K562 (cell line): Measurements from ENCODE around the gene FBXO36. TPM values are rescaled to one million over a fixed set of nuclear protein-coding genes. Genes with fewer than 3 reads are reported as not detected.

Experiments
- ATAC-seq: fragments of 200-7000 bp; cut with Tn5 transposase; 3 replicates; pipeline ENCODE4 v1.9.1; 2020; ENCODE audit warnings: moderate library complexity
- BruUV-seq: library from RNA; stranded (reverse); fragments of 400-500 nt; replicated peaks from 2 replicates; lab custom pipeline; 2021; lab: Mats Ljungman, UMichigan
- CTCF ChIA-PET: fragments of 300-600 bp; formaldehyde crosslinking; extraction: SDS; loops from one replicate; lab custom pipeline; 2021; ENCODE audit warnings: low intra/inter-chr PET ratio; lab: Yijun Ruan, JAX
- POLR2A ChIA-PET: fragments of 300-600, 350-650 bp; sonication (Branson Sonifier 250); formaldehyde crosslinking; extraction: SDS; loops from one replicate; lab custom pipeline; 2021; ENCODE audit warnings: antibody characterized with exemption, inconsistent platforms; lab: Yijun Ruan, JAX
- DNase-seq, 4 experiments: peaks; one replicate each; pipeline versions ENCODE4 v3.0.0 to v3.0.0-alpha.2; 2011 to 2018; ENCODE audit warnings: low spot score in 3 of 4, mixed read lengths in 3 of 4; ENCODE audit errors: extremely low read depth in 1 of 4
- FAIRE-seq: peaks from 2 replicates; lab custom pipeline; 2011; peaks lifted over from hg19 to GRCh38; lab: Jason Lieb, UNC
- H2AFZ ChIP-seq: 2 replicates; pipeline ENCODE4 v1.6.0; 2011; ENCODE audit warnings: low read depth, low read length, control low read depth, inconsistent platforms
- H3K27ac ChIP-seq: fragments of 200-600 bp; 3 replicates; pipeline ENCODE4 v1.8.0; 2011; ENCODE audit warnings: low read depth, mild to moderate bottlenecking, control low read depth, inconsistent platforms, low read length, moderate library complexity, mixed read lengths; ENCODE audit errors: extremely low read depth
- H3K27me3 ChIP-seq, 2 experiments: fragments of 300-600 bp in 1 of 2; 2 replicates in 1 of 2; 3 replicates in 1 of 2; pipeline versions ENCODE4 v1.6.0 to v1.8.0; 2011; ENCODE audit warnings: inconsistent platforms in 2 of 2, low read length in 2 of 2, mild to moderate bottlenecking in 1 of 2, mixed read lengths in 1 of 2, moderate library complexity in 1 of 2; ENCODE audit not compliant: control insufficient read depth in 2 of 2, insufficient read depth in 2 of 2
- H3K36me3 ChIP-seq: fragments of 300-600 bp; 3 replicates; pipeline ENCODE4 v1.8.0; 2011; ENCODE audit warnings: mild to moderate bottlenecking, low read length, inconsistent platforms; ENCODE audit not compliant: control insufficient read depth, insufficient read depth
- H3K4me1 ChIP-seq, 2 experiments: fragments of 200-600 bp in 1 of 2; replicated peaks in 1 of 2; 2 replicates in 1 of 2; 3 replicates in 1 of 2; pipeline versions ENCODE4 v1.5.1 to v1.8.0; 2011; ENCODE audit warnings: inconsistent platforms in 2 of 2, low read length in 2 of 2, mild to moderate bottlenecking in 1 of 2, mixed read lengths in 1 of 2, moderate library complexity in 1 of 2; ENCODE audit not compliant: control insufficient read depth in 2 of 2, insufficient read depth in 2 of 2
- H3K4me2 ChIP-seq: 2 replicates; pipeline ENCODE4 v1.6.1; 2011; ENCODE audit warnings: low read length, control low read depth, inconsistent platforms, mixed read lengths; ENCODE audit not compliant: insufficient read depth
- H3K4me3 ChIP-seq: fragments of 200-600 bp; sonication (generic), shearing (Covaris generic); 2 replicates; pipeline ENCODE4 v1.5.1; 2016; ENCODE audit warnings: control low read depth, inconsistent platforms
- H3K79me2 ChIP-seq: fragments of 200-600 bp; 3 replicates; pipeline ENCODE4 v1.8.0; 2011; ENCODE audit warnings: low read length, inconsistent platforms; ENCODE audit not compliant: control insufficient read depth, insufficient read depth
- H3K9ac ChIP-seq, 2 experiments: 2 replicates each; pipeline versions ENCODE4 v1.6.0 to v1.6.1; 2011; ENCODE audit warnings: low read depth in 2 of 2, low read length in 2 of 2, control low read depth in 1 of 2, inconsistent platforms in 1 of 2, mild to moderate bottlenecking in 1 of 2, mixed read lengths in 1 of 2; ENCODE audit not compliant: insufficient read depth in 1 of 2
- H3K9me1 ChIP-seq: one replicate; pipeline ENCODE4 v1.6.0; 2011; ENCODE audit warnings: inconsistent platforms, mild to moderate bottlenecking, low read length, moderate library complexity; ENCODE audit not compliant: control insufficient read depth, insufficient read depth
- H3K9me3 ChIP-seq: replicated peaks from 2 replicates; pipeline ENCODE4 v1.5.1; 2011; ENCODE audit warnings: low read depth, low read length, inconsistent platforms; ENCODE audit not compliant: control insufficient read depth, insufficient read depth
- H4K20me1 ChIP-seq: replicated peaks from 2 replicates; pipeline ENCODE4 v1.6.1; 2011; ENCODE audit warnings: low read length, inconsistent platforms, mixed read lengths; ENCODE audit not compliant: control insufficient read depth, insufficient read depth
- C11orf30 ChIP-seq: fragments of 450-650 bp; IDR thresholded peaks from 2 replicates; pipeline ENCODE4 v1.6.1; 2016; ENCODE audit warnings: low read depth, mild to moderate bottlenecking
- CEBPB ChIP-seq: fragments of 450-650 bp; IDR thresholded peaks from 2 replicates; pipeline ENCODE4 v1.6.1; 2016; ENCODE audit warnings: missing genetic modification characterization, missing compliant biosample characterization
- ELF4 ChIP-seq: fragments of 450-650 bp; formaldehyde crosslinking; IDR thresholded peaks from 2 replicates; pipeline ENCODE4 v1.4.0; 2022; ENCODE audit warnings: missing genetic modification characterization
- MAFF ChIP-seq: IDR thresholded peaks from 2 replicates; pipeline ENCODE4 v1.6.1; 2012; ENCODE audit warnings: low read length, improper control_type of control experiment
- SLC30A9 ChIP-seq: fragments of 250-450 bp; sonication (Bioruptor Pico); IDR thresholded peaks from 2 replicates; pipeline ENCODE4 v1.8.0; 2022; ENCODE audit warnings: mild to moderate bottlenecking, moderate library complexity
- TFAM ChIP-seq: fragments of 250-450 bp; sonication (Bioruptor Pico); conservative IDR thresholded peaks from 2 replicates; pipeline ENCODE4 v1.5.0; 2021; ENCODE audit warnings: mild to moderate bottlenecking, moderate library complexity
- ZNF165 ChIP-seq: fragments of 250-450 bp; sonication (Bioruptor Pico); IDR thresholded peaks from 2 replicates; pipeline ENCODE4 v1.4.0; 2020; ENCODE audit warnings: borderline replicate concordance
- ZNF354B ChIP-seq: fragments of 250-450 bp; sonication (Bioruptor Pico); IDR thresholded peaks from 2 replicates; pipeline ENCODE4 v1.4.0; 2020
- WGBS: fragments of 100-300 bp; shearing (Covaris generic); methylation state at CpG from one replicate; pipeline ENCODE4 v1.1.6; 2016; ENCODE audit warnings: low coverage, mixed read lengths; ENCODE audit not compliant: insufficient coverage; ENCODE audit errors: missing lambda C conversion rate; 5-methylcytosine and 5-hydroxymethylcytosine counted together
- in situ Hi-C: fragments of 300-500 bp; cut with MboI; formaldehyde crosslinking; loops from 4 replicates; pipeline ENCODE4 v1.15.0; 2018; ENCODE audit warnings: inconsistent platforms, mixed read lengths
- intact Hi-C: fragments of 100-400 bp; cut with micrococcal nuclease; formaldehyde crosslinking; loops from 2 replicates; pipeline ENCODE4 v1.14.2; 2022
- polyA plus RNA-seq, 8 experiments: library from polyadenylated mRNA; depleted of rRNA in 4 of 8; stranded (reverse) in 5 of 8; unstranded in 3 of 8; fragments of >200 nt; fragmentation: Nextera tagmentation in 2 of 8; fragmentation: Illumina TruSeq in 1 of 8; extraction: Ambion mirVana in 2 of 8; extraction: Trizol in 1 of 8; gene quantifications; 2 replicates each; pipeline versions ENCODE4 v1.2.1 to v1.2.3, GENCODE V29; 2011 to 2014; ENCODE audit warnings: inconsistent platforms in 1 of 8, missing spikeins in 1 of 8
- total RNA-seq, 7 experiments: library from RNA; depleted of rRNA in 6 of 7; stranded (reverse); fragments of >200 nt in 6 of 7; fragmentation: Illumina TruSeq in 2 of 7; extraction: Trizol in 2 of 7; gene quantifications; 2 replicates each; pipeline versions ENCODE4 v1.2.1 to v1.2.3, GENCODE V29; 2011 to 2021; ENCODE audit warnings: low replicate concordance in 1 of 7
- TF ChIP-seq, protein P1 (sequence below): fragments of 450-650 bp; IDR thresholded peaks from 2 replicates; pipeline ENCODE4 v1.6.1; 2018; ENCODE audit not compliant: partially characterized antibody

FBXO36 gene
- total and polyA plus RNA-seq, 9 of the 15 experiments (the other 6 are each of a cell fraction or from before 2014, with no cell fraction given): 0.40 to 0.91 (median 0.58) TPM

DNA sequence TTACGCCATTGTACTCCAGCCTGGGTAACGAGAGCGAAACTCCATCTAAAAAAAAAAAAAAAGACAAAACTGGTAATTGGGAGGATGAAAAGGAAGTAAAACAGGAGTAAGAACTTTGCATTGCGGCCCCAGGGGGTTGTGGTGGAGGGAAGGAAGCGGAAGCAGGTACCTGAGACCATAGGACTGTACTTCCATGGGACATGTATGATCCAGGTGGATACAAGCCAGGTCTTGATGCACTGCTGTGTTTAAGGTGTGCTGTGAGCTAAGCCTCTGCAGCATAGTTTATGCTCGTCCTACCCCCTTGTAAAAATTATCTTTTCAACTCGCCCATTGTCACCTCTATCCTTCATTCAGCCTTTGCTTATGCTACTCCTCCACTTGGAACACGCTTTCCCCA lies 23.7 kb downstream of the FBXO36 start:
- H3K36me3 ChIP-seq: no peaks in the 10 kb centered on the region
- intact Hi-C loops (no loop called here), in situ Hi-C loops (no loop called here)
- no peak overlapping the region for H2AFZ ChIP-seq
- ChIA-PET POLR2A (no interaction called here), CTCF (no interaction called here)
- H3K4me2 ChIP-seq: no peak overlapping the region
- H3K4me3 ChIP-seq: no peak overlapping the region
- H3K9me3 ChIP-seq: no peaks in the 10 kb centered on the region
- no peaks in the 10 kb centered on the region for H3K27me3 ChIP-seq
- FAIRE-seq (no peak), ATAC-seq (no peak), DNase-seq (no peak)
- H3K27ac ChIP-seq: no peak overlapping the region
- peaks cover 0 to 5% of the 10 kb centered on the region in 2 experiments; a peak in 3 of 5 replicates for H3K4me1 ChIP-seq
- TF ChIP-seq MAFF (0 out of 2 replicates have a peak, but pooled peaks have one; percentile 11), ZNF165 (CRISPR knock-in tag) (no peak), CEBPB (tag) (no peak), C11orf30 (0 out of 2 replicates have a peak, but pooled peaks have one; percentile 21), ELF4 (CRISPR knock-in tag) (no peak), SLC30A9 (CRISPR knock-in tag) (no peak), ZNF354B (CRISPR knock-in tag) (no peak), TFAM (no peak)
- TF ChIP-seq, protein P1, sequence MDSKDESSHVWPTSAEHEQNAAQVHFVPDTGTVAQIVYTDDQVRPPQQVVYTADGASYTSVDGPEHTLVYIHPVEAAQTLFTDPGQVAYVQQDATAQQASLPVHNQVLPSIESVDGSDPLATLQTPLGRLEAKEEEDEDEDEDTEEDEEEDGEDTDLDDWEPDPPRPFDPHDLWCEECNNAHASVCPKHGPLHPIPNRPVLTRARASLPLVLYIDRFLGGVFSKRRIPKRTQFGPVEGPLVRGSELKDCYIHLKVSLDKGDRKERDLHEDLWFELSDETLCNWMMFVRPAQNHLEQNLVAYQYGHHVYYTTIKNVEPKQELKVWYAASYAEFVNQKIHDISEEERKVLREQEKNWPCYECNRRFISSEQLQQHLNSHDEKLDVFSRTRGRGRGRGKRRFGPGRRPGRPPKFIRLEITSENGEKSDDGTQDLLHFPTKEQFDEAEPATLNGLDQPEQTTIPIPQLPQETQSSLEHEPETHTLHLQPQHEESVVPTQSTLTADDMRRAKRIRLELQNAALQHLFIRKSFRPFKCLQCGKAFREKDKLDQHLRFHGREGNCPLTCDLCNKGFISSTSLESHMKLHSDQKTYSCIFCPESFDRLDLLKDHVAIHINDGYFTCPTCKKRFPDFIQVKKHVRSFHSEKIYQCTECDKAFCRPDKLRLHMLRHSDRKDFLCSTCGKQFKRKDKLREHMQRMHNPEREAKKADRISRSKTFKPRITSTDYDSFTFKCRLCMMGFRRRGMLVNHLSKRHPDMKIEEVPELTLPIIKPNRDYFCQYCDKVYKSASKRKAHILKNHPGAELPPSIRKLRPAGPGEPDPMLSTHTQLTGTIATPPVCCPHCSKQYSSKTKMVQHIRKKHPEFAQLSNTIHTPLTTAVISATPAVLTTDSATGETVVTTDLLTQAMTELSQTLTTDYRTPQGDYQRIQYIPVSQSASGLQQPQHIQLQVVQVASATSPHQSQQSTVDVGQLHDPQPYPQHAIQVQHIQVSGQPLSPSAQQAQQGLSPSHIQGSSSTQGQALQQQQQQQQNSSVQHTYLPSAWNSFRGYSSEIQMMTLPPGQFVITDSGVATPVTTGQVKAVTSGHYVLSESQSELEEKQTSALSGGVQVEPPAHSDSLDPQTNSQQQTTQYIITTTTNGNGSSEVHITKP: peak; percentile 93
- H3K9me1 ChIP-seq: no peaks in the 10 kb centered on the region
- H3K79me2 ChIP-seq: no peaks in the 10 kb centered on the region
- 57% methylated on average over 4 of the region's 8 CpGs for WGBS
- no TSS peak for BruUV-seq
- no peaks in the 10 kb centered on the region for H4K20me1 ChIP-seq
- H3K9ac ChIP-seq: no peak overlapping the region; a peak in 1 of 4 replicates
